Activated naive CD4-positive, alpha-beta T cell treated with anti-CD3 and anti-CD28 coated beads, Interleukin-2, amount 50 U/mL, for 16 hours (primary cell): Measurements from ENCODE around the gene UBE2J2.

ENCODE experiments used
- DNase-seq: peaks from one replicate; pipeline ENCODE4 v3.0.0-alpha.2; 2020

The UBE2J2 gene

GRCh38 chr1:1295154-1295923 lies 21.7 kb upstream of the UBE2J2 start:
- DNase-seq = no peak

GRCh38 chr1:1294250-1294890 lies 20.7 kb upstream of the UBE2J2 start:
- no peak for DNase-seq

GRCh38 chr1:1293263-1294249 lies 19.9 kb upstream of the UBE2J2 start:
- DNase-seq = no peak

GRCh38 chr1:1292851-1293250 lies 19.2 kb upstream of the UBE2J2 start:
- no peak for DNase-seq

- DNase-seq = no peak
Measured at GRCh38 chr1:1292442-1292779, 18.8 kb upstream of the UBE2J2 start.

- peak; percentile 74 for DNase-seq
Measured at GRCh38 chr1:1291548-1292441, 18.1 kb upstream of the UBE2J2 start.

- DNase-seq = no peak
Measured at GRCh38 chr1:1291023-1291528, 17.4 kb upstream of the UBE2J2 start.

GRCh38 chr1:1290238-1290731 lies 16.6 kb upstream of the UBE2J2 start:
- peak; percentile 75 for DNase-seq

- DNase-seq = no peak
Measured at GRCh38 chr1:1287288-1288110, 13.8 kb upstream of the UBE2J2 start.

- no peak for DNase-seq
Measured at GRCh38 chr1:1286313-1287261, 12.9 kb upstream of the UBE2J2 start.

- DNase-seq = no peak
Measured at GRCh38 chr1:1285611-1286311, 12.1 kb upstream of the UBE2J2 start.

- no peak for DNase-seq
Measured at GRCh38 chr1:1285102-1285571, 11.5 kb upstream of the UBE2J2 start.

GRCh38 chr1:1284221-1285101 lies 10.8 kb upstream of the UBE2J2 start:
- DNase-seq = no peak

- DNase-seq = no peak
Measured at GRCh38 chr1:1283821-1284220, 10.2 kb upstream of the UBE2J2 start.

GRCh38 chr1:1282998-1283397 lies 9.3 kb upstream of the UBE2J2 start:
- no peak for DNase-seq

- DNase-seq = no peak
Measured at GRCh38 chr1:1281533-1282321, 8.1 kb upstream of the UBE2J2 start.
